HEK293T (cell line): ENCODE results near the gene NHS.

Source experiments
- CTCF ChIA-PET: fragments of 350-600 bp; formaldehyde crosslinking; extraction: SDS; loops from one replicate; lab custom pipeline; 2021; ENCODE audit warnings: antibody characterized with exemption, inconsistent platforms; lab: Yijun Ruan, JAX
- POLR2A ChIA-PET: fragments of 350-600 bp; formaldehyde crosslinking; extraction: SDS; loops from one replicate; lab custom pipeline; 2020; ENCODE audit warnings: antibody characterized with exemption, inconsistent platforms; lab: Yijun Ruan, JAX
- DNase-seq: peaks from one replicate; pipeline ENCODE4 v3.0.0; 2012; ENCODE audit warnings: mixed read lengths; ENCODE audit errors: extremely low spot score
- ARNT ChIP-seq: fragments of 450-650 bp; IDR thresholded peaks from 2 replicates; pipeline ENCODE4 v1.6.1; 2017; ENCODE audit warnings: mild to moderate bottlenecking
- BHLHE40 ChIP-seq: fragments of 450-650 bp; IDR thresholded peaks from 2 replicates; pipeline ENCODE4 v1.6.1; 2016; ENCODE audit warnings: mild to moderate bottlenecking, moderate library complexity, borderline replicate concordance
- CTBP1 ChIP-seq: fragments of 450-650 bp; IDR thresholded peaks from 2 replicates; pipeline ENCODE4 v1.6.1; 2016; ENCODE audit warnings: borderline replicate concordance
- ELF4 ChIP-seq: fragments of 450-650 bp; IDR thresholded peaks from 2 replicates; pipeline ENCODE4 v1.6.1; 2017; ENCODE audit warnings: antibody characterized with exemption
- FOXA1 ChIP-seq: fragments of 450-650 bp; IDR thresholded peaks from 2 replicates; pipeline ENCODE4 v1.6.1; 2016; ENCODE audit warnings: mild to moderate bottlenecking
- FOXK2 ChIP-seq: fragments of 450-650 bp; IDR thresholded peaks from 2 replicates; pipeline ENCODE4 v1.6.1; 2016; ENCODE audit warnings: mild to moderate bottlenecking
- FOXM1 ChIP-seq: fragments of 450-650 bp; IDR thresholded peaks from 2 replicates; pipeline ENCODE4 v1.6.1; 2017; ENCODE audit warnings: mild to moderate bottlenecking, borderline replicate concordance
- HDGF ChIP-seq: fragments of 450-650 bp; IDR thresholded peaks from 2 replicates; pipeline ENCODE4 v1.6.1; 2017; ENCODE audit warnings: antibody characterized with exemption, borderline replicate concordance
- L3MBTL2 ChIP-seq: fragments of 450-650 bp; conservative IDR thresholded peaks from 2 replicates; pipeline ENCODE4 v1.6.1; 2016; ENCODE audit warnings: mild to moderate bottlenecking
- LEF1 ChIP-seq: fragments of 450-650 bp; IDR thresholded peaks from 2 replicates; pipeline ENCODE4 v1.6.1; 2017; ENCODE audit warnings: mild to moderate bottlenecking, borderline replicate concordance
- NFRKB ChIP-seq: fragments of 450-650 bp; IDR thresholded peaks from 2 replicates; pipeline ENCODE4 v1.6.1; 2016; ENCODE audit warnings: mild to moderate bottlenecking, moderate library complexity
- PKNOX1 ChIP-seq: fragments of 450-650 bp; IDR thresholded peaks from 2 replicates; pipeline ENCODE4 v1.6.1; 2016
- SP1 ChIP-seq: fragments of 450-650 bp; IDR thresholded peaks from 2 replicates; pipeline ENCODE4 v1.6.1; 2017
- SUZ12 ChIP-seq: fragments of 450-650 bp; IDR thresholded peaks from 2 replicates; pipeline ENCODE4 v1.6.1; 2016; ENCODE audit warnings: mild to moderate bottlenecking
- TARDBP ChIP-seq: fragments of 450-650 bp; IDR thresholded peaks from 2 replicates; pipeline ENCODE4 v1.6.1; 2016
- ZNF384 ChIP-seq: fragments of 450-650 bp; IDR thresholded peaks from 2 replicates; pipeline ENCODE4 v1.6.1; 2016

Gene NHS

DNA sequence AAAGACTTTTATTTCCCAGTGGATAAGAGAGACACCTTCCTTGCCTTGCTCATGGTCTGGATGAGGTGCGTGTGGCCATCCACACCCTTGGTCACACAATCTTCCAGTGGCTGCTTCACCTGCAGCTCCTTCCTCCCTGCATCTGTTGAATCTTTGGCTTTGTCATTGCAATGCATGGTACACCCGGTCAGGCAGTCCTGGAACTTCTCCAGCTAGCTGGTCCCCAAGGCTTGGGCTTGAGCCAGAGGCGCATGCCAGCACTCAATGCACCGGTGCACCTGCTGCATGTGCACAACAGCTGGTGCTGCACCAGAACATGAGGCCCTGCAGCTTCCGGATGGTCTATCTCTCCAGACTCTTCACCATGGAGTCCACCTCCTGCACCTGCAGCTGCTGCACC lies 394.0 kb downstream of the NHS start:
- CTCF ChIA-PET: no interaction called here
- POLR2A ChIA-PET: no interaction called here
- no peak for DNase-seq
- TF ChIP-seq ARNT (no peak), BHLHE40 (no peak), SP1 (no peak), PKNOX1 (no peak), TARDBP (no peak), ZNF384 (no peak), FOXK2 (no peak), L3MBTL2 (no peak), HDGF (no peak), SUZ12 (no peak), LEF1 (no peak), FOXA1 (no peak), NFRKB (no peak), FOXM1 (no peak), CTBP1 (no peak), ELF4 (no peak)

DNA sequence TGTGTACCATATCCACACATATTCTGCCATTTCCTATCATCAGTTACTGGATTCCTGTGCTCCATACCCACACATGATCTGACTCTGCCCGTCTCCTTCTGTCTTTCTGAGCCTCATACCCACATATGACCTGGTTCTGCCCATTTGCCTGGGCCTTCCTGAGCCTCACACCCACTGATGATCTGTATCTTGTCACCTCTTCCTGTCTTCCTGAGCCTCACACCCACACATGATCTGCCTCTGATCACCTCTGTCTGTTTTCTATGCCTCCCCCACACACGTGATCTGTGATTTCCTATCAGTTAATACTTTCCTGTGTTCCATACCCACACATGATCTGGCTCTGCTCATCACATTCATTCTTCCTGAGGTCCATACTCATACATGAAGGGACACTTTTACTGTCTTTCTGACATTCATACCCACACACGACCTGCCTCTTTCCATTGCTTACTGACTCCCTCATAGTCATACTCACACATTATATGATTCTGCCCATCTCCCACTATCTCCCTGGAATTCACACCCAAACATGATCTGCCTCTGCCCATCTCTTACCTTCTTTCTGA lies 394.8 kb downstream of the NHS start:
- ChIA-PET CTCF (no interaction called here), POLR2A (no interaction called here)
- no peak for TF ChIP-seq SP1
- no peak for TF ChIP-seq CTBP1
- no peak for TF ChIP-seq ZNF384
- DNase-seq: no peak

DNA sequence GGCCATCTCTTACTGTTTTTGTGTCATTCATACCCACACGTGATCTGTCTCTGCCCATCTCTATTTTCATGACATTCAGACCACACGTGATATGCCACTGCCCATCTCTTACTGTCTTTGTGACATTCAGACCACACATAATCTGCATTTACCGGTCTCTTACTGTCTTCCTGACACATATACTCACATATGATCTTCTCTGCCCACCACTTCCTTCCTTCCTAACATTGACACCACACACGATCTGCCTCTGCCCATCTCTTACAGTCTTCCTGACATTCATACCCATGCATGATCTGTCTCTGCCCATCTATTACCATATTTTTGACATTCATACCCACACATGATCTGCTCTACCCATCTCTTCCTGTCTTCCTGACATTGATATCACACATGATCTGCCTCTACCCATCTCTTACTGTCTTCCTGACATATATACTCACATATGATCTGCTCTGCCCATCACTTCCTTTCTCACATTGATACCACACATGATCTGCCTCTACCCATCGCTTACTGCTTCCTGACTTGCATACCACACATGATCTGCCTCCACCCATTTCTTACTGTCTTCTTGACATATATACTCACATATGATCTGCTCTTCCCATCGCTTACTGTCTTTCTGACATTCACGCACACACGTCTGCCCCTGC lies 398.3 kb downstream of the NHS start:
- DNase-seq: no peak
- no peak for TF ChIP-seq FOXK2
- no peak for TF ChIP-seq SUZ12
- POLR2A ChIA-PET: no interaction called here
- CTCF ChIA-PET: no interaction called here

GRCh38 chrX:17774053-17774452 lies 399.1 kb downstream of the NHS start:
- POLR2A ChIA-PET: no interaction called here
- TF ChIP-seq FOXM1: no peak
- TF ChIP-seq NFRKB: no peak
- TF ChIP-seq ZNF384: no peak
- no peak for TF ChIP-seq SP1
- TF ChIP-seq FOXK2: no peak
- TF ChIP-seq ARNT: no peak
- CTCF ChIA-PET: no interaction called here
- DNase-seq: no peak

- no peak for TF ChIP-seq HDGF
- CTCF ChIA-PET: no interaction called here
- POLR2A ChIA-PET: no interaction called here
- no peak for DNase-seq
Measured at GRCh38 chrX:17778997-17779396, 404.0 kb downstream of the NHS start.

DNA sequence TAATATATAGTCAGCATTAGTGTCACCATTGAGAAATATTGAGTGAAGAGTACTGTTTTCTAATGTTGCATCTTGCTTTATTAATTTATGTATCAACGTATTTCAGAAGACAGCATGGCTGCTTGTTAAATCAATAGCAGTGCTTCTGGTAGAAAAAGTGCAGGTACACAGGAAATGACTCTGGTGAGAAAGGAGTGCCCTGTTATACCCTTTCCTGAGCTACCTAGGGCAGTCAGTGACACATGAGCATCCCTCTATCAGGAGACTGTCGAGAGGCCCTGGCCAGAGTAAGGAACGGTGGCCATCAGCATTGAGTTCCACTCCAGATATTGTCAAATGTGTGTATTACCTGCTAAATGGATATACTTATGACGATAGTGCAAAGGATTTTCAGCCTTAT lies 404.4 kb downstream of the NHS start:
- DNase-seq: no peak
- ChIA-PET CTCF (no interaction called here), POLR2A (no interaction called here)
- TF ChIP-seq ELF4 (no peak), CTBP1 (no peak), PKNOX1 (no peak), L3MBTL2 (no peak)
